ENCODE results near the gene R3HDM1.
"Not testable (repeated sequence)": the region's sequence is repeated elsewhere in the genome, so short reads cannot be mapped to it uniquely, and the experiment has no call there.

Gene R3HDM1

DNA sequence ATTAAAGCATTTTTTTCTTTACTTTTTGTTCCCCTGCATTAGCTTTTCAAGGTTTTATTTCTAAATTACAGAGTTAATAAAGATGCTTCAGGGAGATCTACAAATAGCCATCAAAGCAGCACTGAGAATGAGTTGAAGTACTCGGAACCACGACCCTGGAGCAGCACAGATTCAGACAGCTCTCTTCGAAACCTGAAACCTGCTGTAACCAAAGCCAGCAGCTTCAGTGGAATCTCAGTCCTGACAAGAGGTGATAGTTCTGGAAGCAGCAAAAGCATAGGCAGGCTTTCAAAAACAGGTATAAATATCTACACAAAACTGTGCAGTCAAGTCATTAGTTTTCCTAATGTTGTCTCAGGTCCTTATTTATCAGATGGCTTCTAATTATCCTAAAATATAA, 107.5 kb downstream of the R3HDM1 start:
- no peak for DNase-seq (ENCODE audit: low read depth, low spot score)
- H3K4me3 ChIP-seq (ENCODE audit: low read length): no peak overlapping the region
- no CpG with 5 or more reads among the region's 3 CpGs for WGBS (ENCODE audit: insufficient coverage, insufficient read length)
- H3K4me1 ChIP-seq (ENCODE audit: control insufficient read depth, insufficient read depth, low read length): no peaks in the 10 kb centered on the region
- peaks cover 6% of the 10 kb centered on the region; the same call in 1 of the 2 replicates for H3K36me3 ChIP-seq (ENCODE audit: control insufficient read depth, insufficient read depth, low read length)
- H3K27ac ChIP-seq (ENCODE audit: low read length): no peak overlapping the region
- no peaks in the 10 kb centered on the region for H3K9me3 ChIP-seq (ENCODE audit: control insufficient read depth, insufficient read depth, low read length)
- no peaks in the 10 kb centered on the region for H3K27me3 ChIP-seq (ENCODE audit: control insufficient read depth, insufficient read depth, low read length)

DNA sequence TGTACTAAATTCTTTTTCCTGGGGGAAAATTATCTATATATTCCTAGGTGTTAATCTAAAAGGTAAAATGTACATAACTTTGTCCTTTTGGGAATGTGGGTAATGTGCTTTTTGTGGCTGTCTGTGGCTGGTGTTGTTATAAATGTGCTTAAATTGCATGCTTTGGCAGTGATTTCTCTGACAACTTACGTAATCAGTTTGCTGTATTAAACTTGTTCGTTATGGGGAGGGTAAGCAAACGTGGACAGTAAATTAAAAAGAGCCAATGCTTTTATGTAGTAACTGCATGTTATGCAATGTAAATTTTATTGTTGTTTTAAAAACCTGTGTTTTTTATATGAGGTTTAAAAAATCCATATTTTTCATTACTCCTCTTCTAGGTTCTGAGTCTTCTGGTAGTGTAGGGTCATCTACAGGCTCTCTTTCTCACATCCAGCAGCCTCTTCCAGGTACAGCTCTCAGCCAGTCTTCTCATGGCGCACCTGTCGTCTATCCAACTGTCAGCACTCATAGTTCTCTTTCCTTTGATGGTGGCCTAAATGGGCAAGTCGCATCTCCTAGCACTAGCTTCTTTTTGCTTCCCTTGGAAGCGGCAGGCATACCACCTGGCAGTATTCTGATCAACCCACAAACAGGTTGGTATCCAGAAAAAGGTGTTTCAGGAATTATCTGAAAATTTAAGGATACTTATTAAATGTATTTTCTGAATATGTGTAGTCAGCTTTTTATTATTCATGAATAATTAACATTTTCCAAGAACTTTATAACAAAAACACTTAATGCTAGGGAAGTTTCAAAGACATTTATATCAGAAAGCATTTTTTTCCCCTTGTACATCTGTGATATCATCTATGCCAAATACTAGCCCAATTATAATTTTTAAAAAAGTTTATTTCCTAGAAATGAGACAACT, 110.1 kb downstream of the R3HDM1 start:
- H3K9me3 ChIP-seq (ENCODE audit: control insufficient read depth, insufficient read depth, low read length): no peaks in the 10 kb centered on the region
- no peaks in the 10 kb centered on the region for H3K4me1 ChIP-seq (ENCODE audit: control insufficient read depth, insufficient read depth, low read length)
- WGBS (ENCODE audit: insufficient coverage, insufficient read length): no CpG with 5 or more reads among the region's 7 CpGs
- no peaks in the 10 kb centered on the region for H3K27me3 ChIP-seq (ENCODE audit: control insufficient read depth, insufficient read depth, low read length)
- no peak overlapping the region for H3K27ac ChIP-seq (ENCODE audit: low read length)
- H3K36me3 ChIP-seq (ENCODE audit: control insufficient read depth, insufficient read depth, low read length): peaks cover 6% of the 10 kb centered on the region; the same call in 1 of the 2 replicates
- no peak overlapping the region for H3K4me3 ChIP-seq (ENCODE audit: low read length)
- DNase-seq (ENCODE audit: low read depth, low spot score): no peak

DNA sequence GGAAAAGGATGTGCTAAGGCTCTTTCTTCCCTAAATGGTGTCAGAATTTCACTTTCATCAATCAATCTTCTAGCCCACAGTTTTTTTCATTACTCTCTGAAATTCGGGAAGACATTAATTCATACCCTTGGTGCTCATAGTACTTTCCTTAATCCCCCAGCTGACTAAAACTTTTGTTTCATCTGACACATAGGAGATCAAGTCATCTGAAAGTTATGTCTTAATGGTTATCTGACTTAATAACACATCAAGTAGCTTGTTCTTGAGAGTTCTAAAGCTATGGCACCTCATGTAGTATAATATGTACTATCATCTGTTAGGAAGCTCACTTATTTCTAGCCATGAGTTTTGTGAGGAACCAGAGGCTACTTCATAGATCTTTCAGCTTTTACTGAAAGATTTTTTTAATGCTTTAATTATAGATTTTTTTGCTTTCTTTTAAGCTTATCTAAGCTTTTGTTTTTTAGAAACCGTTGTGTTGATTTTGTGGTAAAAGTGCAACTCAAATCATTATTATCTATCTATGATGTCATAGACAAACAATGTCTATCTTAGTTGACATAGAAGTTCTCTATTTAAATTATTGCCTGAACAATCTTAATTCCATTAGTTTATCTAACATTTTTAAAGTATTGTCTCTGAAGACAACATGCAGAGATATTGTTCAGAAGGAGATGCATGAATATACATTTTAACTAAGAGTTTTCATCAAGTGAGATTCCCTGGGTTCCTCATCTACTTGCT, 116.7 kb downstream of the R3HDM1 start:
- no CpG with 5 or more reads among the region's 2 CpGs for WGBS (ENCODE audit: insufficient coverage, insufficient read length)
- H3K4me3 ChIP-seq (ENCODE audit: low read length): no peak overlapping the region
- no peak overlapping the region for H3K27ac ChIP-seq (ENCODE audit: low read length)
- no peaks in the 10 kb centered on the region for H3K4me1 ChIP-seq (ENCODE audit: control insufficient read depth, insufficient read depth, low read length)
- no peak for DNase-seq (ENCODE audit: low read depth, low spot score)
- no peaks in the 10 kb centered on the region for H3K9me3 ChIP-seq (ENCODE audit: control insufficient read depth, insufficient read depth, low read length)
- H3K36me3 ChIP-seq (ENCODE audit: control insufficient read depth, insufficient read depth, low read length): no peaks in the 10 kb centered on the region; the same call in 1 of the 2 replicates
- no peaks in the 10 kb centered on the region for H3K27me3 ChIP-seq (ENCODE audit: control insufficient read depth, insufficient read depth, low read length)

DNA sequence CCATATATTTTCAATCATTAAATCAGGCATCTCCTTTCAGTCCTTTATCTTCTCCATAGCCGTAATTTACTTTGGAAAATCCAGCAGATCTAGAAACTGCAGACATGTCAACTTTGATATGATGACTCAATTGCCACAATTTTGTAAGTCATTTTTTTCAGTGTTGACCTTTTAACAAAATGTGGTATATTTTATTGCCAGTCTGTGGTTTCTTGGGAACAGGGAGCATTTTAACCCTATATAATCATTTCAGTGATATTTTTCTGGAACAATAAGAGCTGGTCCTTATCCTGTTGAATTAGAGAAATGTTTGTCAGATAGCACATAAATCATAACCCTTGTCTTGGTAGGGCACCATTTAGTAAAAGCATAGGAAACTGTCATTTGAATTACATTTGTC, 119.4 kb downstream of the R3HDM1 start:
- no peak overlapping the region for H3K27ac ChIP-seq (ENCODE audit: low read length)
- DNase-seq (ENCODE audit: low read depth, low spot score): no peak
- no peaks in the 10 kb centered on the region for H3K9me3 ChIP-seq (ENCODE audit: control insufficient read depth, insufficient read depth, low read length)
- no peaks in the 10 kb centered on the region; the same call in 1 of the 2 replicates for H3K36me3 ChIP-seq (ENCODE audit: control insufficient read depth, insufficient read depth, low read length)
- WGBS (ENCODE audit: insufficient coverage, insufficient read length): no CpG with 5 or more reads among the region's 1 CpG
- no peaks in the 10 kb centered on the region for H3K4me1 ChIP-seq (ENCODE audit: control insufficient read depth, insufficient read depth, low read length)
- H3K27me3 ChIP-seq (ENCODE audit: control insufficient read depth, insufficient read depth, low read length): no peaks in the 10 kb centered on the region
- H3K4me3 ChIP-seq (ENCODE audit: low read length): no peak overlapping the region

DNA sequence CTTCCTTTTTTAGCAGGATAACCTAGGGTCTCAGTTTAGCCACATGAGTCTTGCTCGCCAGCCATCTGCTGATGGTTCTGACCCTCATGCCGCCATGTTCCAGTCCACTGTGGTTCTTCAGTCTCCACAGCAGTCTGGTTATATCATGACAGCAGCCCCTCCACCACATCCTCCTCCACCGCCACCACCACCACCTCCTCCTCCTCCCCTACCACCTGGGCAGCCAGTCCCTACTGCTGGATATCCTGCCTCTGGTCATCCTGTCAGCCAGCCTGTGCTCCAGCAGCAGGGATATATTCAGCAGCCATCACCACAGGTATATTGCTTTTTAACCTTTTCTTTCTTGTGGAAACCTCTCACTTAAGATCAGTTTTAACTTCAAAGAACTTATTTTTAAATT, 120.4 kb downstream of the R3HDM1 start:
- H3K9me3 ChIP-seq (ENCODE audit: control insufficient read depth, insufficient read depth, low read length): no peaks in the 10 kb centered on the region
- H3K27ac ChIP-seq (ENCODE audit: low read length): no peak overlapping the region
- no peaks in the 10 kb centered on the region for H3K27me3 ChIP-seq (ENCODE audit: control insufficient read depth, insufficient read depth, low read length)
- WGBS (ENCODE audit: insufficient coverage, insufficient read length): no CpG with 5 or more reads among the region's 3 CpGs
- no peaks in the 10 kb centered on the region; the same call in 1 of the 2 replicates for H3K36me3 ChIP-seq (ENCODE audit: control insufficient read depth, insufficient read depth, low read length)
- no peaks in the 10 kb centered on the region for H3K4me1 ChIP-seq (ENCODE audit: control insufficient read depth, insufficient read depth, low read length)
- H3K4me3 ChIP-seq (ENCODE audit: low read length): no peak overlapping the region
- DNase-seq (ENCODE audit: low read depth, low spot score): no peak

DNA sequence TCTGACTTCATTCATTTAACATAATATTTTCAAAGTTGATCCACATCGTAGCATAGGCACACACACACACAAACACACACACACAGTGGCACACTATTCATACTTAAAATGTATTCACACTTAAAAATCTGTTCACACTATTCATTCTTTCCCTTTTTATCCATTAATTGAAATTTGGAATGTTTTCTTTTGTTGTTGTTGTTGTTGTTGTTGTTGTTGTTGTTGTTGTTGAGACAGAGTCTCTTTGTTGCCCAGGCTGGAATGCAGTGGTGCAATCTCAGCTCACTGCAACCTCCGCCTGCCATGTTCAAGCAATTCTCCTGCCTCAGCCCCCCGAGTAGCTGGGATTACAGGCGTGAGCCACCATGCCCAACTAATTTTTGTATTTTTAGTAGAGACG, 123.0 kb downstream of the R3HDM1 start:
- not testable (repeated sequence) for H3K36me3 ChIP-seq (ENCODE audit: control insufficient read depth, insufficient read depth, low read length); H3K4me1 ChIP-seq (ENCODE audit: control insufficient read depth, insufficient read depth, low read length); H3K4me3 ChIP-seq (ENCODE audit: low read length); H3K27ac ChIP-seq (ENCODE audit: low read length); H3K9me3 ChIP-seq (ENCODE audit: control insufficient read depth, insufficient read depth, low read length); H3K27me3 ChIP-seq (ENCODE audit: control insufficient read depth, insufficient read depth, low read length); DNase-seq (ENCODE audit: low read depth, low spot score)
- no CpG with 5 or more reads among the region's 5 CpGs for WGBS (ENCODE audit: insufficient coverage, insufficient read length)

DNA sequence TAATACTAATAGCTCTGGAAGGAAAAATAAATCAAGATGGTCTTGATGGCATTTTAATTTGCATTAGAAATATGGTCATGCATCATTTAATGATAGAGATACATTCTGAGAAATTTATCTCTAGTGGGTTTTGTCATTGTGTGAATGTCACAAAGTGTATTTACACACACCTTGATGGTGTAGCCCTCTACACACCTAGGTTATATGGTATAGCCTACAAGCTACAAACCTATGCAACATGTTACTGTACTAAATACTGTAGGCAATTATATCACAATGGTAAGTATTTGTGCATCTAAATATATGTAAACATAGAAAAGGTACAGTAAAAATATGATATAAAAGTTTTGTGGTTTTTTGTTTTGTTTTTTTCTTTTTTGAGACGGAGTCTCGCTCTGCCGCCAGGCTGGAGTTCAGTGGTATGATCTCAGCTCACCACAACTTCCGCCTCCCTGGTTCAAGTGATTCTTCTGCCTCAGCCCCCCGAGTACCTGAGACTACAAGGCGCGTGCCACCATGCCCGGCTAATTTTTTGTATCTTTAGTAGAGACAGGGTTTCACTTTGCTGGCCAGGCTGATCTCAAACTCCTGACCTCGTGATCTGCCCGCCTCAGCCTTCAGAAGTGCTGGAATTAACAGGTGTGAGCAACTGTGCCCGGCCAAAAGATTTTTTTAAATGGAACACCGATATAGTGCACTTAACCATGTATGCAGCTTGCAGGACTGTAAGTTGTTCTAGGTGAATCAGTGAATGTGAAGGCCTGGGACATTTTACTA, 126.7 kb downstream of the R3HDM1 start:
- Histone ChIP-seq H3K27me3 (ENCODE audit: control insufficient read depth, insufficient read depth, low read length) (no peaks in the 10 kb centered on the region), H3K27ac (ENCODE audit: low read length) (no peak overlapping the region), H3K4me1 (ENCODE audit: control insufficient read depth, insufficient read depth, low read length) (no peaks in the 10 kb centered on the region), H3K36me3 (ENCODE audit: control insufficient read depth, insufficient read depth, low read length) (no peaks in the 10 kb centered on the region), H3K9me3 (ENCODE audit: control insufficient read depth, insufficient read depth, low read length) (no peaks in the 10 kb centered on the region), H3K4me3 (ENCODE audit: low read length) (no peak overlapping the region)
- DNase-seq (ENCODE audit: low read depth, low spot score): no peak
- WGBS (ENCODE audit: insufficient coverage, insufficient read length): no CpG with 5 or more reads among the region's 12 CpGs

DNA sequence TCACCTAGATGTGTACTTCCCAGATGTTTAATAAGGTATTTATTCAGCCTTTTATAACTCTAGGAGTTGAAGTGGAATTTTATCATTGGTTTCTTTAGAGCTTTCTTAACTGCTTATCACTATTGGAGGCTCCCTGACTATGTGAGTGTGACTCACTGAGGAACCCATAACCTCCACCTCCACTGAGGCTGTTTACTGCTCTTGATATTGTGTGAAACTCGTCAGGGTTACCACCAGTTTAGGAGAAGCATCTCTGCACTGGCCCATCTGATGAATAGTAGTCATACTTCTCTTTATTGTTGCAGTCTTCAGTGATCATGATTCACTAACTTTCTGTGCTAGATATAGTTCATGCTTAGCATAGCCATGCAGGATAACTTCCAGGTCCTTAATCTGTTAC, 130.8 kb downstream of the R3HDM1 start:
- DNase-seq (ENCODE audit: low read depth, low spot score): no peak
- H3K9me3 ChIP-seq (ENCODE audit: control insufficient read depth, insufficient read depth, low read length): no peaks in the 10 kb centered on the region
- no peaks in the 10 kb centered on the region for H3K4me1 ChIP-seq (ENCODE audit: control insufficient read depth, insufficient read depth, low read length)
- WGBS (ENCODE audit: insufficient coverage, insufficient read length): no CpG with 5 or more reads among the region's 1 CpG
- H3K27me3 ChIP-seq (ENCODE audit: control insufficient read depth, insufficient read depth, low read length): no peaks in the 10 kb centered on the region
- no peak overlapping the region for H3K4me3 ChIP-seq (ENCODE audit: low read length)
- no peaks in the 10 kb centered on the region for H3K36me3 ChIP-seq (ENCODE audit: control insufficient read depth, insufficient read depth, low read length)
- no peak overlapping the region for H3K27ac ChIP-seq (ENCODE audit: low read length)

DNA sequence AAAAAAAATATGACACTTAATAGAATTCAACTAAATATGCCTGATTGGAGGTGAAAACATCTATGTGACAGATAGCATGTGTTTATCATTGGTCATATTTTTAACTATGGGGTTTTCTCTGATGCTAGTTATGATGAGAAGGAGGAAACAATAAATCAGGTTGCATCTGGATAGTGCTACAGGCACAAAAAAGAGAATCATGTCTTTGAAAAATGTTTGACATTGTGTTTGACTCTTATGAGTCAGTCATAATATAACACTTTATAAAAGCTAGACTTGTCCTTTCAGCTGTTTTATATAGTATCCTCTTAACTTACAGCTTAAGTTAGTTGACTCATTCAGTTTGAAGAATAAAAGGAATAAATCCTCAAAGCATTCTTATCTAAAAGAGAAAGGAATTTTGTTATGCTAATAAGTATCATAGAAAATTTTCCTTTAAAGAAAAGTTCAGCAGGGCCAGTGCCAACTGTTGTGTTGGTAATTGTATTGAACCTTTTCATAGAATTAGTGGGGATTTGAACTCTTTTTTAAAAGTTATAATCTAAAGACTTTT, 131.9 kb downstream of the R3HDM1 start:
- no peaks in the 10 kb centered on the region for H3K36me3 ChIP-seq (ENCODE audit: control insufficient read depth, insufficient read depth, low read length)
- no peak overlapping the region for H3K4me3 ChIP-seq (ENCODE audit: low read length)
- H3K4me1 ChIP-seq (ENCODE audit: control insufficient read depth, insufficient read depth, low read length): no peaks in the 10 kb centered on the region
- no peaks in the 10 kb centered on the region for H3K27me3 ChIP-seq (ENCODE audit: control insufficient read depth, insufficient read depth, low read length)
- no peaks in the 10 kb centered on the region for H3K9me3 ChIP-seq (ENCODE audit: control insufficient read depth, insufficient read depth, low read length)
- no peak for DNase-seq (ENCODE audit: low read depth, low spot score)
- no peak overlapping the region for H3K27ac ChIP-seq (ENCODE audit: low read length)

DNA sequence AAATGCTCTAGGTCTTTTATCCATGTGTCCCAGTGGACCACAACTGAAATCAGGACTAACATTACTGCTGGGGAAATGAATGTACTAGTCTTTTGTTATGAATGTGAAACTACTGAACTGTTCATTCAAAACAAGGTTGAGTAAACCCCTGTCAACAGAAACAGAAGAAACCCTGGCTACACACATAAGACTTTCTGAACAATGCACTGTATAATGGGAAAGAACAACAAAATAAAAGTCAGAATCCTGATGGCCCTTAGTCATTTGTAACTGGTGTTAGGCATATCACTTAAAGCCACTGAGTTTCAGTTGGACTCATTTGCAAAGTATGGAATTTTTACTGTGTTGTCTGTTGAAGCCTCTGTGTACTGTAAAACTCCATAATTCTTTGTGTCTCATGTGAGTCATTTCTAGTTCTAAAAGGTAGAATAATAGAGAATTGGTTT, 133.4 kb downstream of the R3HDM1 start:
- no peaks in the 10 kb centered on the region; the same call in 1 of the 2 replicates for H3K27me3 ChIP-seq (ENCODE audit: control insufficient read depth, insufficient read depth, low read length)
- no peaks in the 10 kb centered on the region for H3K4me1 ChIP-seq (ENCODE audit: control insufficient read depth, insufficient read depth, low read length)
- no peaks in the 10 kb centered on the region for H3K36me3 ChIP-seq (ENCODE audit: control insufficient read depth, insufficient read depth, low read length)
- DNase-seq (ENCODE audit: low read depth, low spot score): no peak
- H3K4me3 ChIP-seq (ENCODE audit: low read length): no peak overlapping the region
- H3K27ac ChIP-seq (ENCODE audit: low read length): no peak overlapping the region
- no peaks in the 10 kb centered on the region for H3K9me3 ChIP-seq (ENCODE audit: control insufficient read depth, insufficient read depth, low read length)

All from iPS DF 6.9 (cell line).